HCT116 (cell line): ENCODE data around the gene OTOP3. TPM values are rescaled to one million over a fixed set of nuclear protein-coding genes. Genes with fewer than 3 reads are reported as not detected.

Experiments
- ATAC-seq: fragments of 200-7000 bp; cut with Tn5 transposase; 2 replicates; pipeline ENCODE4 v1.9.1; 2020; ENCODE audit warnings: mild to moderate bottlenecking, moderate library complexity
- BruUV-seq: library from RNA; stranded (reverse); fragments of 400-500 nt; replicated peaks from 2 replicates; lab custom pipeline; 2021; lab: Mats Ljungman, UMichigan
- CTCF ChIA-PET: fragments of 300-600 bp; sonication (Branson Sonifier 250); formaldehyde crosslinking; loops from one replicate; lab custom pipeline; 2021; ENCODE audit warnings: antibody characterized with exemption; lab: Charles Lee
- POLR2A ChIA-PET: fragments of 300-600, 350-600 bp; sonication (Branson Sonifier 250); formaldehyde crosslinking; loops from one replicate; lab custom pipeline; 2021; ENCODE audit warnings: antibody characterized with exemption; lab: Charles Lee
- RAD21 ChIA-PET, 2 experiments: fragments of 300-600 bp; sonication (Branson Sonifier 250); formaldehyde crosslinking; loops; one replicate each; lab custom pipeline; 2023; ENCODE audit warnings: low total read pairs in 2 of 2; ENCODE audit not compliant: uncharacterized antibody in 2 of 2, unreplicated experiment in 2 of 2, low non-redundant PET in 1 of 2; lab: Charles Lee
- DNase-seq: peaks from one replicate; pipeline ENCODE4 v3.0.0-alpha.2; 2010; ENCODE audit warnings: low read depth, low spot score
- H2AFZ ChIP-seq: fragments of 200-600 bp; shearing (Covaris generic), sonication (generic); 2 replicates; pipeline ENCODE4 v1.6.1; 2017; ENCODE audit warnings: low read depth, mixed run types, mixed read lengths, antibody characterized with exemption, low read length; ENCODE audit not compliant: poor library complexity, severe bottlenecking
- H3K27ac ChIP-seq: 2 replicates; pipeline ENCODE4 v1.5.1; 2012; ENCODE audit warnings: low read depth, low read length
- H3K27me3 ChIP-seq: fragments of 200-600 bp; sonication (generic); 2 replicates; pipeline ENCODE4 v1.6.1; 2016; ENCODE audit warnings: mixed run types, low read length, mixed read lengths; ENCODE audit not compliant: insufficient read depth
- H3K36me3 ChIP-seq, 2 experiments: fragments of 200-500 bp in 1 of 2; fragments of 200-600 bp in 1 of 2; sonication (Bioruptor generic) in 1 of 2; sonication (generic) in 1 of 2; 2 replicates each; pipeline versions ENCODE4 v1.5.1 to v1.6.1; 2014 to 2016; ENCODE audit warnings: low read length in 2 of 2, inconsistent platforms in 1 of 2, mixed read lengths in 1 of 2, mixed run types in 1 of 2; ENCODE audit not compliant: insufficient read depth in 2 of 2, control insufficient read depth in 1 of 2
- H3K4me1 ChIP-seq, 2 experiments: fragments of 200-600 bp in 1 of 2; sonication (generic) in 1 of 2; 2 replicates each; pipeline versions ENCODE4 v1.5.1 to v1.6.1; 2012 to 2017; ENCODE audit warnings: low read length in 2 of 2, inconsistent platforms in 1 of 2, mild to moderate bottlenecking in 1 of 2, mixed read lengths in 1 of 2, mixed run types in 1 of 2, moderate library complexity in 1 of 2; ENCODE audit not compliant: insufficient read depth in 2 of 2, control insufficient read depth in 1 of 2
- H3K4me2 ChIP-seq: fragments of 200-600 bp; sonication (generic); 2 replicates; pipeline ENCODE4 v1.6.1; 2017; ENCODE audit warnings: mixed run types, low read length, mixed read lengths
- H3K4me3 ChIP-seq, 2 experiments: fragments of 200-600 bp in 1 of 2; sonication (generic) in 1 of 2; replicated peaks in 1 of 2; 2 replicates each; pipeline ENCODE4 v1.5.1; 2011 to 2016; ENCODE audit warnings: low read length in 2 of 2, control low read depth in 1 of 2, low read depth in 1 of 2, mild to moderate bottlenecking in 1 of 2, mixed read lengths in 1 of 2, mixed run types in 1 of 2
- H3K79me2 ChIP-seq: fragments of 200-600 bp; sonication (generic); 2 replicates; pipeline ENCODE4 v1.6.1; 2017; ENCODE audit warnings: mild to moderate bottlenecking, mixed run types, low read length, moderate library complexity, mixed read lengths; ENCODE audit not compliant: insufficient read depth
- H3K9ac ChIP-seq: fragments of 200-600 bp; sonication (generic); 2 replicates; pipeline ENCODE4 v1.6.1; 2016; ENCODE audit warnings: low read length, mixed read lengths
- H3K9me2 ChIP-seq: fragments of 200-600 bp; sonication (generic), shearing (Covaris generic); 2 replicates; pipeline ENCODE4 v1.6.1; 2017; ENCODE audit warnings: mixed run types, mild to moderate bottlenecking, moderate library complexity; ENCODE audit not compliant: insufficient read depth
- H3K9me3 ChIP-seq, 2 experiments: fragments of 200-500 bp in 1 of 2; fragments of 200-600 bp in 1 of 2; sonication (Bioruptor generic) in 1 of 2; sonication (generic) in 1 of 2; 2 replicates each; pipeline ENCODE4 v1.6.1; 2014 to 2017; ENCODE audit warnings: low read length in 2 of 2, mixed read lengths in 2 of 2, inconsistent platforms in 1 of 2, low read depth in 1 of 2, mild to moderate bottlenecking in 1 of 2, mixed run types in 1 of 2, moderate library complexity in 1 of 2; ENCODE audit not compliant: control insufficient read depth in 1 of 2, insufficient read depth in 1 of 2
- H4K20me1 ChIP-seq: fragments of 200-600 bp; sonication (generic), shearing (Covaris generic); 2 replicates; pipeline ENCODE4 v1.6.1; 2017; ENCODE audit warnings: mixed run types, mild to moderate bottlenecking, moderate library complexity; ENCODE audit not compliant: insufficient read depth
- CBX3 ChIP-seq: IDR thresholded peaks from 2 replicates; pipeline ENCODE4 v1.6.1; 2012; ENCODE audit warnings: low read depth
- CTCF ChIP-seq, 3 experiments: fragments of 200-600 bp in 1 of 3; sonication (generic) in 1 of 3; IDR thresholded peaks in 2 of 3; conservative IDR thresholded peaks in 1 of 3; 2 replicates each; pipeline ENCODE4 v1.5.1; 2012 to 2017; ENCODE audit warnings: low read depth in 2 of 3, low read length in 2 of 3, antibody characterized with exemption in 1 of 3, borderline replicate concordance in 1 of 3, control low read depth in 1 of 3, mild to moderate bottlenecking in 1 of 3, mixed read lengths in 1 of 3, mixed run types in 1 of 3, moderate library complexity in 1 of 3; ENCODE audit not compliant: insufficient read depth in 1 of 3
- EGR1 ChIP-seq: IDR thresholded peaks from 2 replicates; pipeline ENCODE4 v1.6.1; 2012; ENCODE audit warnings: low read depth
- ELF1 ChIP-seq: IDR thresholded peaks from 2 replicates; pipeline ENCODE4 v1.6.1; 2012; ENCODE audit warnings: low read depth, borderline replicate concordance
- EZH2 ChIP-seq: fragments of 200-600 bp; sonication (generic); IDR thresholded peaks from 2 replicates; pipeline ENCODE4 v1.6.1; 2017; ENCODE audit warnings: antibody characterized with exemption, mixed run types
- EZH2phosphoT487 ChIP-seq: fragments of 200-600 bp; IDR thresholded peaks from 2 replicates; pipeline ENCODE4 v1.6.1; 2018; ENCODE audit warnings: antibody characterized with exemption, borderline replicate concordance
- JUND ChIP-seq: IDR thresholded peaks from 2 replicates; pipeline ENCODE4 v1.6.1; 2012
- MAX ChIP-seq: IDR thresholded peaks from 2 replicates; pipeline ENCODE4 v1.6.1; 2012
- POLR2A ChIP-seq: IDR thresholded peaks from 2 replicates; pipeline ENCODE4 v1.7.0; 2011; ENCODE audit warnings: borderline replicate concordance; ENCODE audit not compliant: insufficient read depth, insufficient read length; ENCODE audit errors: extremely low read depth
- POLR2AphosphoS5 ChIP-seq: IDR thresholded peaks from 2 replicates; pipeline ENCODE4 v1.6.1; 2011; ENCODE audit warnings: mild to moderate bottlenecking, low read depth, low read length, moderate library complexity
- RAD21 ChIP-seq: IDR thresholded peaks from 2 replicates; pipeline ENCODE4 v1.6.1; 2012; ENCODE audit warnings: low read depth, mild to moderate bottlenecking
- SIN3A ChIP-seq: IDR thresholded peaks from 2 replicates; pipeline ENCODE4 v1.6.1; 2012; ENCODE audit warnings: low read depth
- SP1 ChIP-seq: IDR thresholded peaks from 2 replicates; pipeline ENCODE4 v1.6.1; 2012; ENCODE audit warnings: low read depth
- SRF ChIP-seq: IDR thresholded peaks from 2 replicates; pipeline ENCODE4 v1.6.1; 2012; ENCODE audit warnings: low read depth
- YY1 ChIP-seq: IDR thresholded peaks from 2 replicates; pipeline ENCODE4 v1.6.1; 2011; ENCODE audit warnings: low read length, low read depth, moderate library complexity, mild to moderate bottlenecking; ENCODE audit not compliant: insufficient replicate concordance; ENCODE audit errors: extremely low read depth
- ZBTB33 ChIP-seq: IDR thresholded peaks from 2 replicates; pipeline ENCODE4 v1.6.1; 2011; ENCODE audit warnings: mild to moderate bottlenecking, low read length, moderate library complexity; ENCODE audit not compliant: insufficient replicate concordance; ENCODE audit errors: extremely low read depth
- ZFX ChIP-seq: fragments of 450-650 bp; IDR thresholded peaks from 2 replicates; pipeline ENCODE4 v1.6.1; 2017
- ZNF274 ChIP-seq: fragments of 200-500 bp; sonication (Bioruptor generic); IDR thresholded peaks from 2 replicates; pipeline ENCODE4 v1.6.1; 2014; ENCODE audit warnings: mild to moderate bottlenecking, low read depth, low read length, inconsistent platforms
- intact Hi-C: fragments of 100-400 bp; cut with micrococcal nuclease; formaldehyde crosslinking; loops from 2 replicates; pipeline ENCODE4 v1.10.0; 2022
- total RNA-seq: library from RNA; stranded (reverse); gene quantifications from one replicate; pipeline ENCODE4 v1.2.1, GENCODE V29; 2021; ENCODE audit not compliant: unreplicated experiment
- TF ChIP-seq, protein P1 (sequence below): IDR thresholded peaks from 2 replicates; pipeline ENCODE4 v1.6.1; 2012; ENCODE audit warnings: low read depth
- TF ChIP-seq, protein P2 (sequence below): IDR thresholded peaks from 2 replicates; pipeline ENCODE4 v1.6.1; 2012

OTOP3 gene
- total RNA-seq, 1 experiment from 2014 or later, result not detected

DNA sequence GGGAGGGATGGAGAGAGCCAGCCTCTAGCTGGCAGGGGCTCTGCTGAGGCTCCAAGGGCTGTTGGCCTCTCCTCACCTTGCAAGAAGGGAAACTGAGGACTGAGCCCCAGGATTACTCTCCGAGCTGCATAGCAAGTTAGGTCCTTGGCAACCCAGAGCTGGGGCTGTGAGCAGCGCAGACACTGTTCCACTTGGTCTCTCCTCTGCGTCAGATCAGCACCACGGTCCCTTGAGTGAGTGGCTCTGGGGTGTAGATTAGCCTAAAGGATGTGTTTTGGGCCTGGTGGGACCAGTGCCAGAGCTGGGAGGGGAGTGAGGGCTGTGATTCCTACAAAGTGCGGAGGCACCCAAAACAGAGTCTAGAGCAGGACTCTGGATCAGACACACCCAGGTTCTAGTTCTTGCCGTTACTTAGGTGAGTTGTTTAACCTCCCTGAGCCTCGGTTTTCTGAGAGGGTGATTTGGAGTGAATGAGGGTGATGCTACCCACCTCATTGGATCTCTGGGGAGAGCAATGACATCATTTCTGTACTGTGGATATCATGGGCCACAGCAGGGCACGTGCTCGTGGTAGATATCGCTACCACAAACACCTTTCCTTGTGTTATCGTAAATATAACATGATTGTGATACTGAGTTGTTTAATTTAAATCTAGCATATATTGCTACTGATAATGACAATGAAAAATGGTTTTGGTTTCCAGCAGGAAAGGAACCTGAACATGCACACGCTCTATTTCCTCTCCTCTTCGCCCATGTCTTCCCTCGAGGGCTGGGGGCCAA is 34.2 kb upstream of the OTOP3 start:
- Histone ChIP-seq H3K4me3 (no peak overlapping the region), H3K9me2 (no peaks in the 10 kb centered on the region), H2AFZ (no peak overlapping the region), H4K20me1 (no peaks in the 10 kb centered on the region), H3K27me3 (peaks cover under 1% of the 10 kb centered on the region; the same call in 1 of the 2 replicates), H3K9ac (no peak overlapping the region), H3K27ac (no peak overlapping the region), H3K4me2 (no peak overlapping the region), H3K4me1 (peaks cover 3 to 26% of the 10 kb centered on the region in 2 experiments), H3K9me3 (no peaks in the 10 kb centered on the region), H3K36me3 (no peaks in the 10 kb centered on the region), H3K79me2 (no peaks in the 10 kb centered on the region)
- CTCF ChIA-PET, result no interaction called here
- no peak for TF ChIP-seq POLR2AphosphoS5
- TF ChIP-seq EZH2, result no peak
- TF ChIP-seq SIN3A, result no peak
- TF ChIP-seq ZNF274, result no peak
- no peak for TF ChIP-seq MAX
- no peak for TF ChIP-seq ELF1
- TF ChIP-seq EZH2phosphoT487, result no peak
- TF ChIP-seq, protein P1, sequence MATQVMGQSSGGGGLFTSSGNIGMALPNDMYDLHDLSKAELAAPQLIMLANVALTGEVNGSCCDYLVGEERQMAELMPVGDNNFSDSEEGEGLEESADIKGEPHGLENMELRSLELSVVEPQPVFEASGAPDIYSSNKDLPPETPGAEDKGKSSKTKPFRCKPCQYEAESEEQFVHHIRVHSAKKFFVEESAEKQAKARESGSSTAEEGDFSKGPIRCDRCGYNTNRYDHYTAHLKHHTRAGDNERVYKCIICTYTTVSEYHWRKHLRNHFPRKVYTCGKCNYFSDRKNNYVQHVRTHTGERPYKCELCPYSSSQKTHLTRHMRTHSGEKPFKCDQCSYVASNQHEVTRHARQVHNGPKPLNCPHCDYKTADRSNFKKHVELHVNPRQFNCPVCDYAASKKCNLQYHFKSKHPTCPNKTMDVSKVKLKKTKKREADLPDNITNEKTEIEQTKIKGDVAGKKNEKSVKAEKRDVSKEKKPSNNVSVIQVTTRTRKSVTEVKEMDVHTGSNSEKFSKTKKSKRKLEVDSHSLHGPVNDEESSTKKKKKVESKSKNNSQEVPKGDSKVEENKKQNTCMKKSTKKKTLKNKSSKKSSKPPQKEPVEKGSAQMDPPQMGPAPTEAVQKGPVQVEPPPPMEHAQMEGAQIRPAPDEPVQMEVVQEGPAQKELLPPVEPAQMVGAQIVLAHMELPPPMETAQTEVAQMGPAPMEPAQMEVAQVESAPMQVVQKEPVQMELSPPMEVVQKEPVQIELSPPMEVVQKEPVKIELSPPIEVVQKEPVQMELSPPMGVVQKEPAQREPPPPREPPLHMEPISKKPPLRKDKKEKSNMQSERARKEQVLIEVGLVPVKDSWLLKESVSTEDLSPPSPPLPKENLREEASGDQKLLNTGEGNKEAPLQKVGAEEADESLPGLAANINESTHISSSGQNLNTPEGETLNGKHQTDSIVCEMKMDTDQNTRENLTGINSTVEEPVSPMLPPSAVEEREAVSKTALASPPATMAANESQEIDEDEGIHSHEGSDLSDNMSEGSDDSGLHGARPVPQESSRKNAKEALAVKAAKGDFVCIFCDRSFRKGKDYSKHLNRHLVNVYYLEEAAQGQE, result no peak
- TF ChIP-seq ZBTB33, result no peak
- TF ChIP-seq CBX3, result no peak
- TF ChIP-seq ZFX, result no peak
- TF ChIP-seq RAD21, result no peak
- no peak for TF ChIP-seq CTCF (IDR thresholded peaks at IDR 0.05 in 2 of 3, conservative IDR thresholded peaks at IDR 0.05 in 1 of 3; ENCODE audit: borderline replicate concordance in 1 of 3, insufficient read depth in 1 of 3, low read depth in 2 of 3, low read length in 2 of 3)
- TF ChIP-seq YY1, result no peak
- no peak for TF ChIP-seq SRF
- TF ChIP-seq SP1, result no peak
- no peak for TF ChIP-seq POLR2A
- TF ChIP-seq JUND, result no peak
- TF ChIP-seq, protein P2, sequence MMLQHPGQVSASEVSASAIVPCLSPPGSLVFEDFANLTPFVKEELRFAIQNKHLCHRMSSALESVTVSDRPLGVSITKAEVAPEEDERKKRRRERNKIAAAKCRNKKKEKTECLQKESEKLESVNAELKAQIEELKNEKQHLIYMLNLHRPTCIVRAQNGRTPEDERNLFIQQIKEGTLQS, result no peak
- TF ChIP-seq EGR1, result no peak
- BruUV-seq, result no TSS peak
- POLR2A ChIA-PET, result interaction anchor here (0.6 to 0.8 kb wide), 2 partner anchors 12 to 56 kb away, joined by 3 to 4 read pairs; no protein-coding TSS in a partner anchor
- DNase-seq, result no peak
- intact Hi-C loops, result no loop called here
- RAD21 ChIA-PET, result no interaction called here
- no peak for ATAC-seq
